HG02852 (cell line): Measurements from ENCODE around the gene CARD11.
"Not testable (repeated sequence)": the region's sequence is repeated elsewhere in the genome, so short reads cannot be mapped to it uniquely, and the experiment has no call there.

ENCODE experiments used
- ATAC-seq: cut with Tn5 transposase; IDR thresholded peaks from one replicate; pipeline ENCODE4 v1.9.1; 2021; ENCODE audit warnings: mild to moderate bottlenecking, moderate library complexity; ENCODE audit not compliant: unreplicated experiment

Gene CARD11

DNA sequence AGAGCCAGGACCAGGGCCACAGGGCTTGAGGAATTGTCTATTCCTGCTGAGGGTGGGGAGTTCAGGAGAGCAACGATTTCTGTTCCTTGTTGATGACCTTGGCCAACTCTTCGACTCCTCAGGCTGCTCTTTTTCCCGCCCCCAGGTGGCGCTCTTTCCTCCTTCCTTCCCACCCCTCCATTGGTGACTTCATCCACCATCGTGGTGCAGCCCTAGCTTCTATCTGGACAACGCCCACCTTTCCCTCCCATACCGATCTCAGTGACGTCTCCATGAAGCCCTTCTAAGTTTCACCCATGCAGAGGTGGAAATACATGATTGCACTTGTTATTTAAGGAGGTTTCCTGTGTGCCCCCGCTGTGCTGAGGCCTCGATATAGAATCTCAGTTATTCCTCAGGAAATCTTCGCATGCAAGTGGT is 22.1 kb upstream of the CARD11 start:
- peak; percentile 38 for ATAC-seq

- no peak for ATAC-seq
Measured at GRCh38 chr7:3064067-3064466, 20.4 kb upstream of the CARD11 start.

DNA sequence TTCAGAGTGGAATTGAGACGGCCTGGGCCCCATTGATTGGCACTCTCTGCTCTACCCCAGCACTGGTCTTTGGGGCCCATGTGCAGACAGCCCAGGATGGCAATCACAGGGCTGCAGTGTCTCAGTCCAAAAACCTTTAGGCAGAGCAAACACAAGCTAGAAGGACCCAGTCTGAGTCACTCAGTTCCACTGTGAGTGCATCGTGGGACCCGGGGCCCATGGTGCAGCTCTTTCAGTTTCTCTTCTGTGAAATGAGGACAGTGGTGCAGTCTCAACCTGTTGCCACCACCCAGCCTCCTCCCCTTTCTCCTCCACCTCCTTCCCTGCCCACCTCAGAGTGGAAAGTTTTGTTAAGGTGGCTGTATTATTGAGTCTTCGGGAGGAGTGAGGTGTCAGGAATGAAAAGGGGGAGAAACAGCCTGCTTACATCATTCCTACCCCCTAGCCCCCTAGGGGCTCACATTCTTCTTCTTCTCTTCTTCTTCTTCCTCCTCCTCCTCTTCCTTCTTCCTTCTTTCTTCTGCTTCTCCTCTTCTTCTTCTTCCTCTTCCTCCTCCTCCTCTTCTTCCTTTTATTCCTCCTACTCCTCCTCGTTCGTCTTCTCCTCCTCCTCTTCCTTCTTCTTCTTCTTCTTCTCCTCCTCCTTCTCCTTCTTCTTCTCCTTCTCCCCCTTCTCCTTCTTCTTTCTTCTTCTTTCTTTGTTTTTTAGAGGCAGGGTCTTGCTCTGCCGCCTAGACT is 19.5 kb upstream of the CARD11 start:
- peak; percentile 91 for ATAC-seq

DNA sequence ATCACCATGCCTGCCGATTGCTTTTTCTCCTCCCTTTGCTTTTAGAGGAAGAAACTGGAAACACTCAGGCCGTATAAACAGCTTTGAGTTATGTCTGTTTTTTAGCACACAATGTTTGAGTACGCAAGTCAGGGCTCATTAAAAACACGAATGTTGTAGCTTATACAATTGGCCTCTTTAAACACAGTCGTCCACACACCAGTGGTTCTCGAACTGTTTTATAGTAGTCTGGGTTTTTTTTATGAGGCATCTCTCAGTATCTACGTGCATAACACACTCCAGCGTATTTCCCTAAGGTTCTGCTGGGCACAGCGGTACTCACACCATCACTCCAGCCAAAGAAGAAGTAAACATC is 13.4 kb upstream of the CARD11 start:
- no peak for ATAC-seq

DNA sequence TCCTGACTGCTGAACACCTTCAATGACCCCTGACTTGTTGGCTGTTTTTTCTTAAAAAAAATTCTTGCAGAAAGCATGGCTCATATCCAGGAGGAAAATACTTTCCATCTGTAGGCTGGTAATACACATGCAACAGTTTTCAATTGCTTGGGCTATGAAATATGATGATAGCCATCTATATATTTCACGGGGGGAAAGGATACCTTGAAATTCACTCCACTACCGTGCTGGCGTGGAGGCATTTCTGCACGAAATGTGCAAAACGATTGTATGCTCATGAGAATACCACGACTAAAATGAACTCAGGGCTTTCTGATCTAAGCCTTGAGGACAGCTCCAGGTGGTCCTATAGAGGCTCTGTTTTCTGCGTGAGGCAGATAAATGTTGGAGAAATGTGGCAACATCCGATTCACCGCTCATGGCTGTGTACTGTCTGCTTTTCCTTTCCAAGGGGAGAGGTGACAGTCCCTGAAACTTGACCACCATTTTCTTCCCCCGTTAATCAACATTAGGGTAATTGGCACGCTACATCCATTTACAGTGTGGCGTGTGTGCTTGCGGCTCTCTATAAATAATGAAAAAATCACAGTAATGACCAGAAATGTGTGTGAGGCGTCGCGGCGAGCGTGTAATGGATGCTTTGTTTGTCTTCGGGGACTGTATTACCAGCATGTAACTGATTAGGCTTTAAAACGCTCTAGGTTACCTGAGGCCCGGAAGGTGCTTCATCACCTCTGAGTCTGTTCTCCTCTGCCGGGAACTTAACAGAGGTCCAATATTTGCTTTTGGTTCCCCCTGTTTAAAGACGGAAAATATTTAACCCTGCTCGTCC is 12.8 kb upstream of the CARD11 start:
- no peak for ATAC-seq

- no peak for ATAC-seq
Measured at GRCh38 chr7:3055626-3056025, 12.0 kb upstream of the CARD11 start.

DNA sequence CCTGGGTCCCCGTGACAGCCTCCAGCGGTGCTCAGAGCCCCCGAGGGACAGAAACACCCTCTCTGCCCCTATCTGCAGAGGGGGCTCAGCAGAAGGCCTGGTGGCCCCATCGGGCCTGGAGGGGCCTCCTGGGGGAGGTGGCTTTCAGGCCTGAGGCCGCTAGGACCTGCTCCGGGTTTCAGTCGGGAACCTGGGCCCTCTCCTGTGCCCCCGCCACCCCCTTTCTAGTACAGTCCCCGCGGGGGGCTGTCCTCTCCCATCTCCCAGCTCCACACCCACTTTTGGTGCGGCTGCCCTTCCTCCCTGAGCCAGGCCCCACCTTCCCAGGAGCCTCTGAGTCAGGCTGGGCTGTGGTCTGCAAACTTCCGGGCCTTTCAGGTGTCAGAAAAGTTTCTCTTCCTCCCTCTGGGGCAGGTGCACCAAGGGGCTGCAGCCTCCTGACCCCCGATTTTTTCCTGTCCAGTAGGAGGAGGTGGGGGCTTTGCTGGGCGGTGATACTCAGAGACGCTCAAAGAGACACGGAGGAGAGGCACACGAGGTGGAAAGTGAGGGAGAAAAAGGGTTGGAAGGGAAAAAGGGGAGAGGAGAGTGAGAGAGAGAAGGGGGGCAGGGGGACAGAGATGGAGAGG is 692 bp downstream of the CARD11 start:
- peak; percentile 63 for ATAC-seq

- ATAC-seq: no peak
Measured at GRCh38 chr7:3041986-3042675, 1.5 kb downstream of the CARD11 start.

GRCh38 chr7:3039787-3040186 is 3.9 kb downstream of the CARD11 start:
- ATAC-seq: no peak

GRCh38 chr7:3038011-3038410 is 5.7 kb downstream of the CARD11 start:
- not testable (repeated sequence) for ATAC-seq

- no peak for ATAC-seq
Measured at GRCh38 chr7:3037259-3037658, 6.4 kb downstream of the CARD11 start.

GRCh38 chr7:3034591-3035150 is 9.0 kb downstream of the CARD11 start:
- ATAC-seq: no peak

- no peak for ATAC-seq
Measured at GRCh38 chr7:3033581-3033980, 10.1 kb downstream of the CARD11 start.

- ATAC-seq: no peak
Measured at GRCh38 chr7:3033136-3033535, 10.5 kb downstream of the CARD11 start.

GRCh38 chr7:3032256-3032655 is 11.4 kb downstream of the CARD11 start:
- ATAC-seq: no peak

DNA sequence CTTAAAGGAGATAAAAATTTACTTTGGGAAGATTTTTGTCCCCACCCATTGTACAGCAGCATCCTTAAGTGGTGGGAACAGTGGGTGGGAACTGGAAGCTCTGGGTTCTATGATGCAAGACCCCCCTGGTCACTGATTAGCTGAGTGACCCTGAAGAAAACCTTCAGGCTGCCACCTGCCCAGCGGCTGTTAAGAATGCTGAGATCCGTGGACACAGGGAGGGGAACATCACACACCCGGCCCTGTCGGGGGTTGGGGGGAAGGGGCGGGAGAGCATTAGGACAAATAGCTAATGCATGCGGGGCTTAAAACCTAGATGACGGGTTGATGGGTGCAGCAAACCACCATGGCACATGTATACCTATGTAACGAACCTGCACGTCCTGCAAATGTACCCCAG is 14.5 kb downstream of the CARD11 start:
- ATAC-seq: no peak

DNA sequence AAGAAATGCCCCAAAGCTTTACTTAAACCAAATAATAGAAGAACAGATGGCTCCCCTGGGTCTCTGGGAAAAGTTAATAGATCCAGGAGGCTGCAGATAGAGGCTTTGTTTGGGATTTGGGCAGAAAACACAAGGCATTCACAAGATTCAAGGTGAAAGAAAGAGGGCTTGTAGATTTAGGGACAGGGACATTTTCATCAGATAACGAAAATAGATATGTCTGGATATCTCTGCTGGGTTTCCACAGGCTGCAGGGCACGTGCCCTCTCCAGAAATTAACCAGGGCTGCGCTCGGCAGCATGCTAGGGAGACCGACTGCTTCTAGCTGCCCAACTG is 14.9 kb downstream of the CARD11 start:
- ATAC-seq: no peak

DNA sequence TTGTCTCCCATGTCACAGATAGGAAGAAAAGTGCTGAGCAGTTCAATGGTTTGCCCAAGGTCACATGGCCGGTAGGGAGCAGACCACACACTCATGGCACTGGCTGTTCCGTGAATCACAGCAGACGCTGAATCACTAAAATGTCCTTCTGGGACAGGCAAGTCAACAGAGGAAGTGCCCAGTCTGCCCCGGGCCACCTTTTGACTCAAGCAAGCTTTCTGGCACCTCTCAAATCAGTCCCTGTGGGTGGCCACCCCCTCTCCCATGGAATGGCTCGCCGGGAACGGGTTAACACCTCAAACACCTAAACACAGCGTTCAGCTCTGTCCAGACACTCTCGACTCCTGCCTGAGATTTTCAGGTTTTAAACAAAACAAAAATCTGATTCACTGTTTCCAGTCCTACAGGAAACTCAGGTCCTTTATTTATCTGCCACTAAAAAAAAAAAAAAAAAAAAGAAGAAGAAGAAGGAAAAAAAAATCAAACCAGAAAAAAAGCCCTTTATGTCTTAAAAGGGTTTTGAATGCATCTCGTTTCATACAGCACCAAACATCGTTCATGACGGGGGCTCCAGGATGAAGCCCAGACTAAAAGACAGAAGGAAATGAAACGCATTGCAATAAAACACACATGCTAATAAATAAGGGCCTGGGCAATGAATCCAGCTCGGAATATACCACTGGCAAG is 15.5 kb downstream of the CARD11 start:
- ATAC-seq: no peak

DNA sequence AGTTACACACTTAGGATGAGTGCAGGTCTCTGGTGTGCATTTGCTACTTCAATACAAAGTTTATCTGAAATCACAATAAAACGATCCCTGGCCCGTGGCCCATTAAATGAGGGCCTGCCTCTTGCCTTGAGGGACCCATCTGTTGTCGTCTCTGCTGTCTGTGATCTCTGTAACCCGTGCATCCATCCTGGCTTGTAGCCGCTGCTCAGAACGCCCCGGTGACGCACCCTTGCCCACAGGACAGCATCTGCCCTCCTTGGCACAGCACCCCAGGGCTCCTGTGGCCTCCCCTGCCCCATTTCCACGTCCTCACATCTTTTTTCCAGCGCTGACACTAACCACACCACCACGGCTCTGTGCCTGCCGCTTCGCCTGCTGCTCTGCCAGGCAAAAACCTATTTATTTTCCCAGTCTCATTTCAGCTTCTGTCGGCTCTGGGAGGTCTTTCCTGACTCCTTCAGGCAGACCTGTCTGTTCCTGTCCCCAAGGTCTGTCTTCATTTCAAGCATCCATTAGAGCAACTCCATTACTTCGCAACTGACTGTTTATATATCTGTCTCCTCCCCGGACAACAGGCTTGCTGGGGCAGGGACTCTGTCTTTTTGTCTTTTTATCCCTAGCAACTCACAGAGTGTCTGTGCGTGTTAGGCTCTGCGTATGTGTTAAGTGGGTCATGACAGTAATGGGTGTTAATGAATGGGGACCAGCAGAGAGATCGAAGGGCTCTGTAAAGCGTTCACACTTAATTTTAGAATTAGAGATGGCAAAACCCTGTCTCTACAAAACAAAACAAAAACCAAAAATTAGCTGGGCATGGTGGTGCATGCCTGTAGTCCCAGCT is 16.4 kb downstream of the CARD11 start:
- ATAC-seq: no peak

GRCh38 chr7:3025616-3026015 is 18.1 kb downstream of the CARD11 start:
- no peak for ATAC-seq
